ENCODE results near the gene CTNND2.

CTNND2 gene

DNA sequence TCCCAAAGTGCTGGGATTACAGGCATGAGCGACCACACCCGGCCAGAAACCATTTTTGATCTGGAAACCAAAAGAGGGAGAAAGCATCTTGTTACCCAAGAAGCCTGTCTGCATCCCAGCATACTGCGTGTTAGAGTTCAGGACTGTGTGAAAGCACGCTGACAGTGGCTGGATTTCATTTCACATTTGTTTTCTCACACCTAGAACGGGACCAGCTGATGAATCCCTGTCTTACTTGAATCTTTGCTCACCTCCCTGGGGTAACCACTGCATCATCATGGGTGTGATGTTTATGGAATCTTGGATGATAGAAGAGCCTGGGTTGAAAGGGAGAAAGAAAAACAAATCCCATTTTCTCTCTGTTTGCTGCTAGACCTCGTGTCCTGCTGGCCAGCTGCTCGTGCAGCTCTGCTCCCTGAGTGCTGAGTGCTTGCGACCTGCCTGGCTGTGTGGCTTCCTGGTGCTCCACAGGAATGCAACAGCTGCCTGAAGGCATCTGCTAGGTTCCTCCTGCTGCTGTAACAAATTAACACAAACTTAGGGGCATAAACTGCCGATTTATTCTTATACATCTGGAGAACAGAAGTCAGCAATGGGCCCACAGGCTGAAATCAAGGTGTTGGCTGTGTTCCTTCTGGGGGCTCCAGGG, 764.9 kb downstream of the CTNND2 start:
- Histone ChIP-seq H3K4me3 (ENCODE audit: low read depth, low read length) (no peak overlapping the region), H3K79me2 (ENCODE audit: control insufficient read depth, insufficient read depth, low read length, unreplicated experiment) (no peaks in the 10 kb centered on the region), H3K27ac (ENCODE audit: low read depth, low read length) (no peak overlapping the region), H3K36me3 (ENCODE audit: insufficient read depth, low read length) (no peaks in the 10 kb centered on the region), H3K4me1 (ENCODE audit: control insufficient read depth, insufficient read depth, low read length, unreplicated experiment) (no peaks in the 10 kb centered on the region), H2AFZ (ENCODE audit: low read length, unreplicated experiment) (no peak overlapping the region), H3K27me3 (ENCODE audit: insufficient read depth, low read length) (no peaks in the 10 kb centered on the region)

DNA sequence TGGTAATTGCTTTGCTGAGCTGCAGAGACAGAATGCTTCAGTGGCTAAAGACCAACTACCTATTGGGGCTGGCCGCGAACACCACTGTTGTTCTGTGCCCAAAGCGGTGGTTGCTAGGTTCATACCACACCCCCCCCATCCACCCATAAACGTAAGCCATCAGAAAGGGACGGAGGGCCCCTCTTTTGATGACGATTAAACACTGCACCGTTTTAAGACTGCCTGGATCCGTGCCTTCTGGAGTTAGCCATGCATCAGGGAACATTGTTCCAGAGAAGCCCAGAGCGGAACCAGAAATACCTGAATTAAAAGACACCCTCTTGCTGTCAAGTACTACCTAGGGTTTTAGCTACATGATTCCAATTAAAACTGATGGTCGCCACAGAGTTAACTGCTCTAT, 774.1 kb downstream of the CTNND2 start:
- H2AFZ ChIP-seq (ENCODE audit: low read length, unreplicated experiment): no peak overlapping the region
- H3K27ac ChIP-seq (ENCODE audit: low read depth, low read length): no peak overlapping the region
- H3K4me3 ChIP-seq (ENCODE audit: low read depth, low read length): no peak overlapping the region
- no peaks in the 10 kb centered on the region for H3K36me3 ChIP-seq (ENCODE audit: insufficient read depth, low read length)
- H3K79me2 ChIP-seq (ENCODE audit: control insufficient read depth, insufficient read depth, low read length, unreplicated experiment): no peaks in the 10 kb centered on the region
- no peaks in the 10 kb centered on the region for H3K4me1 ChIP-seq (ENCODE audit: control insufficient read depth, insufficient read depth, low read length, unreplicated experiment)
- no peaks in the 10 kb centered on the region for H3K27me3 ChIP-seq (ENCODE audit: insufficient read depth, low read length)

DNA sequence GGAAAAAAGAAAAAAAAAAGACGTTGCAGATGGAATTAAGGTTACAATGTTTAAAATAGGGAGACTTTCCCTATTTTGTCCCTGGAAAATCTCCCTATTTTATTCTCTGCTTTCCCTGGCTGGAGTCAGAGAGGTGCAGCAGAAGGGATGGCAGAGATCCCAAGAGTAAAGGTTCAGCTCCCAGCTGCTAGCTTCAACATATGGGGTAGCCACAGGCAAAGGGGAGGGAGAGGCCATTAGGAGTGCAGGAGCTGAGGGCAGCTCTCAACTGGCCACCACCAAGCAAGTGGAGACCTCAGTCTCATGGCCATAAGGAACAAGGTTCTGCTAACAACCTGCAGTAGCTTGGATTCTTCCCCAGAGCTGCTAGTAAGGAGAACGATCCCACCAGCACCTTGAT, 776.2 kb downstream of the CTNND2 start:
- Histone ChIP-seq H3K4me1 (ENCODE audit: control insufficient read depth, insufficient read depth, low read length, unreplicated experiment) (no peaks in the 10 kb centered on the region), H3K4me3 (ENCODE audit: low read depth, low read length) (no peak overlapping the region), H3K79me2 (ENCODE audit: control insufficient read depth, insufficient read depth, low read length, unreplicated experiment) (no peaks in the 10 kb centered on the region), H3K27ac (ENCODE audit: low read depth, low read length) (no peak overlapping the region), H2AFZ (ENCODE audit: low read length, unreplicated experiment) (no peak overlapping the region), H3K27me3 (ENCODE audit: insufficient read depth, low read length) (no peaks in the 10 kb centered on the region), H3K36me3 (ENCODE audit: insufficient read depth, low read length) (no peaks in the 10 kb centered on the region)

DNA sequence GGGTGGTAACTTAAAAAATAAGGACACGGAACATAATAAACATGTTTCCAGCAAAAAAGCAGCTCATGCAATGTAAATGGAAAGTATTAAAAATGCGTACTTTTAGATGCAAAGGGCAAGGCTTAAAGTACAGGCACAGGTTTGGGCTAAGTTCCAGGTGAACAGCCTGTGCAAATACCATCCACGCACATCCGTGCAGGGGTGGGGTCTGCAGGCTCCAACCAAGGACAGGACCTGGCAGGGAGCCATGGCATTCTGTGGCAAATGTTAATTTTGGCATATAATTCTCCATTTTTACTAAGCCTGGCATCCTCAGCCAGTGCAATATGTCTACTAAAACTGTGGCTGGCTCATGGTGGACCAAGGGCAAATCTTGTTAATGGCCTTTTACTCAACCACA, 777.4 kb downstream of the CTNND2 start:
- H3K4me3 ChIP-seq (ENCODE audit: low read depth, low read length): no peak overlapping the region
- H3K79me2 ChIP-seq (ENCODE audit: control insufficient read depth, insufficient read depth, low read length, unreplicated experiment): no peaks in the 10 kb centered on the region
- no peak overlapping the region for H3K27ac ChIP-seq (ENCODE audit: low read depth, low read length)
- no peaks in the 10 kb centered on the region for H3K27me3 ChIP-seq (ENCODE audit: insufficient read depth, low read length)
- H3K4me1 ChIP-seq (ENCODE audit: control insufficient read depth, insufficient read depth, low read length, unreplicated experiment): no peaks in the 10 kb centered on the region
- no peaks in the 10 kb centered on the region for H3K36me3 ChIP-seq (ENCODE audit: insufficient read depth, low read length)
- H2AFZ ChIP-seq (ENCODE audit: low read length, unreplicated experiment): no peak overlapping the region

DNA sequence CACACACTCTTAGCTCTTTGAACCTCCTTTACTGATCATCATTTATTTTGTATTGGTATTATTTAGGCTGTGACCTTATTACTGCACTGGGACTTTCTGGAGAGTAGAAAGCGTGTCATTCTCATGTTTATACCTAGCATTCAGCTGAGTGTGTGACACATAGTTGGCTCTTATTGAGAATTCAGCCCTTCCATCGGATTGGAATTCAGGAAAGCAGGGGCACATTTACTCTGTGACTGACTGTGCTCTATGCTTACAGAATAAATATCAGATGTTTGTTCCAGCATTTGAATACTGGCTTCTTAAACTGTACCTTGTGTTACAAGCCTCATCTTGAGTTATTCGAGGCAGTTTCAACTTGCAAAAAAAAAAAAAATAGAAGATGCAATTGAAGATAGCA, 782.4 kb downstream of the CTNND2 start:
- H3K4me3 ChIP-seq (ENCODE audit: low read depth, low read length): no peak overlapping the region
- no peaks in the 10 kb centered on the region for H3K4me1 ChIP-seq (ENCODE audit: control insufficient read depth, insufficient read depth, low read length, unreplicated experiment)
- H3K27ac ChIP-seq (ENCODE audit: low read depth, low read length): no peak overlapping the region
- H3K79me2 ChIP-seq (ENCODE audit: control insufficient read depth, insufficient read depth, low read length, unreplicated experiment): no peaks in the 10 kb centered on the region
- no peaks in the 10 kb centered on the region for H3K36me3 ChIP-seq (ENCODE audit: insufficient read depth, low read length)
- H3K27me3 ChIP-seq (ENCODE audit: insufficient read depth, low read length): no peaks in the 10 kb centered on the region
- no peak overlapping the region for H2AFZ ChIP-seq (ENCODE audit: low read length, unreplicated experiment)

DNA sequence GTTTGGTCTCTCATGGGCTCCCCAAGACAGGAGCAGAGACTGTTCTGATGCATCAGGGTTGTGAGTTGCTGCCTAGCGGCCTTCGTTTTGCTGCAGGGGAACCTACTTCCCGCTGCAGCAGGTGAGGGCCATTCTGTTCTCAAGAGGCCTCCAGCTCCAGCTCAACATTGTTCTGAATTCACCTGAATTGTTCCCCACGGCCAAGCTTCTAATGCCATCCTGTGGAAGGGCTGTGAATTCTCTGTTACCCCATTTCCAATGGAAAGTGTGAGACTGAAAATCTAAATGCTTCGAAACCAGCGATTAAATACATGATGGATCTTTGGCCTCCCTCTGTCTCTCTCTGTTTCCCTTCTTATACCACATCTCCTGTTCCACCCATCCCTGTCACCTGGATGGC, 794.1 kb downstream of the CTNND2 start:
- no peak overlapping the region for H3K4me3 ChIP-seq (ENCODE audit: low read depth, low read length)
- no peak overlapping the region for H2AFZ ChIP-seq (ENCODE audit: low read length, unreplicated experiment)
- no peaks in the 10 kb centered on the region for H3K4me1 ChIP-seq (ENCODE audit: control insufficient read depth, insufficient read depth, low read length, unreplicated experiment)
- H3K36me3 ChIP-seq (ENCODE audit: insufficient read depth, low read length): no peaks in the 10 kb centered on the region
- no peak overlapping the region for H3K27ac ChIP-seq (ENCODE audit: low read depth, low read length)
- no peaks in the 10 kb centered on the region for H3K79me2 ChIP-seq (ENCODE audit: control insufficient read depth, insufficient read depth, low read length, unreplicated experiment)
- no peaks in the 10 kb centered on the region for H3K27me3 ChIP-seq (ENCODE audit: insufficient read depth, low read length)

DNA sequence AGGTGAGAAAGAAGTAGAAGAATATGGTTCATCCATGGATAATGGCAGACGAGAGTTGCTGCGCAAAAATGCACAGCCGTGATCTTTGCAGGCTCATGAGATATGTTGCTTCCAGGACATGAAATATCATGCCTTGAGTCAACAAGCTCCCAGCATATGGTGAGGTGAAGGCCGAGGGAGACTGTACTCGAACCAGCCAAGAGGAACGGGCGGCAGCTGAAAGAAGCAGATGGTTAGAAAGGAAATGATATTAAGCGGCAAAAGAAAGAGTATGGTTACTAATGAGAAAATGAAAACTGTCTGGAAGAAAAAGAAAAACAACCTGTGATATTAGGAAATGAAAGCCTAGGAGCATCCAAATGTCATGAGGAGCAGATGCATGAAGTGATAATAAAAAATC, 798.5 kb downstream of the CTNND2 start:
- Histone ChIP-seq H3K79me2 (ENCODE audit: control insufficient read depth, insufficient read depth, low read length, unreplicated experiment) (no peaks in the 10 kb centered on the region), H3K36me3 (ENCODE audit: insufficient read depth, low read length) (no peaks in the 10 kb centered on the region), H3K27me3 (ENCODE audit: insufficient read depth, low read length) (no peaks in the 10 kb centered on the region), H3K4me1 (ENCODE audit: control insufficient read depth, insufficient read depth, low read length, unreplicated experiment) (no peaks in the 10 kb centered on the region), H3K27ac (ENCODE audit: low read depth, low read length) (no peak overlapping the region), H2AFZ (ENCODE audit: low read length, unreplicated experiment) (no peak overlapping the region), H3K4me3 (ENCODE audit: low read depth, low read length) (no peak overlapping the region)

DNA sequence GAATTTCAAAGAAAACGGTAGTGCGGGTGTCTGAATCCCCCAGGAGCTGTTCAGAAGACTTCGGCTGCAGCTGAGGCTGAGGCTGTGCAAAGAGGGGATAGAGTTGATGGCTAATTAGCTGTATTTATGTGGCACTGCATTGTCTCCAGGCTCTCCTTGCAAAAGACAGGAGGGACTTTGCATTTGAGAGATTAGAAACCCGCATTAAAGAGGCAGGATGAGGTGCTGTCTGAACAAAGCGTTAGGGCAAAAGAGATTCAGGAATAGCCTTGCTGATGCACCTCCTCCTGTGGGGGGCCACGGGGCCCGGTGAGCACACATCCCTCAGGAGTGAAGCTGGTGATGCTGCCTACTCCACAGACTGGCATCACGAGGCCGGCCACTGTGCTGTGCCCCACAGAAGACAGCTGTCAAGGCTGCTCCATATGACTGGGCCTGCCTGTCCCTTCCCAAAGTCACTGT, 799.6 kb downstream of the CTNND2 start:
- Histone ChIP-seq H3K27me3 (ENCODE audit: insufficient read depth, low read length) (no peaks in the 10 kb centered on the region), H3K36me3 (ENCODE audit: insufficient read depth, low read length) (no peaks in the 10 kb centered on the region), H3K4me3 (ENCODE audit: low read depth, low read length) (no peak overlapping the region), H3K4me1 (ENCODE audit: control insufficient read depth, insufficient read depth, low read length, unreplicated experiment) (no peaks in the 10 kb centered on the region), H3K27ac (ENCODE audit: low read depth, low read length) (no peak overlapping the region), H2AFZ (ENCODE audit: low read length, unreplicated experiment) (no peak overlapping the region), H3K79me2 (ENCODE audit: control insufficient read depth, insufficient read depth, low read length, unreplicated experiment) (no peaks in the 10 kb centered on the region)

DNA sequence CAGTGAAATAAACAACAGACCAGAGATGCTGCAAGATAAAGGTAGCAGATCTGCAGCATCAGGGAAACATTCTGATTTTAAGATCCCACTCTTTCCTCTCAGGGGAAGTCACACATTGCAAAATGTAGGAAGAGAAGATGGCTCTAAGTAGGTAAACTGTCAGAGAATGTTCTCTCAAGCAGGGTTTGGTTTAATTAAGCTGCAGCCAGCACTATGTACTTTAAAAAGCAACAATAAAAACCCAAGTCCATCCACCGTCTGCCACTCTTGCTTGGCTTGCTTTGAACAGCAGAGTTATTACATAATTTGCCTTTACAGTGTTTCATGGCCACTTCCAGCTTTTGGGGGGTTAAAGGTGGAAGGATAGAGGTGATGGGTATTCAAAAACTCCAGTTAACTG, 800.0 kb downstream of the CTNND2 start:
- H3K27ac ChIP-seq (ENCODE audit: low read depth, low read length): no peak overlapping the region
- no peaks in the 10 kb centered on the region for H3K4me1 ChIP-seq (ENCODE audit: control insufficient read depth, insufficient read depth, low read length, unreplicated experiment)
- no peaks in the 10 kb centered on the region for H3K36me3 ChIP-seq (ENCODE audit: insufficient read depth, low read length)
- H3K79me2 ChIP-seq (ENCODE audit: control insufficient read depth, insufficient read depth, low read length, unreplicated experiment): no peaks in the 10 kb centered on the region
- no peaks in the 10 kb centered on the region for H3K27me3 ChIP-seq (ENCODE audit: insufficient read depth, low read length)
- no peak overlapping the region for H3K4me3 ChIP-seq (ENCODE audit: low read depth, low read length)
- H2AFZ ChIP-seq (ENCODE audit: low read length, unreplicated experiment): no peak overlapping the region

DNA sequence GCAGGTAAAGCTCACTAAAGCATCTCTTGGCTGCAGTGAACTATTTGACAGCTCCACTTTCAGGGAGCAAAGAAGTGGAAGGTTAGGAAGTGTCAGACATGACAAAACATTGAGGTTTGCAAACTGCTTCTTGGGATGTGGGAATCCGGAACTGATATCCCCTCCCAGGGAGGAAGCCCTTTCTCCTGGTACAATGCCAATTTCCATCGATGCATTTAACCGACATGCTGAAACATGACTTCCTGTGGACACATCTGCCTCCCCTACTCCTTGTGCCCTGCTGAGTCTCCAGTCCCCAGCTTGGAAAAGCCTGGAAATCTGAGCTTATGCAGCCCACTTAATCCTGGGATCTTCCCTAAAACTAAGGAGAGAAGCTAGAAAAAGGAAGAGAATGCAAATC, 820.1 kb downstream of the CTNND2 start:
- Histone ChIP-seq H3K27me3 (ENCODE audit: insufficient read depth, low read length) (no peaks in the 10 kb centered on the region), H2AFZ (ENCODE audit: low read length, unreplicated experiment) (no peak overlapping the region), H3K27ac (ENCODE audit: low read depth, low read length) (no peak overlapping the region), H3K79me2 (ENCODE audit: control insufficient read depth, insufficient read depth, low read length, unreplicated experiment) (no peaks in the 10 kb centered on the region), H3K4me3 (ENCODE audit: low read depth, low read length) (no peak overlapping the region), H3K4me1 (ENCODE audit: control insufficient read depth, insufficient read depth, low read length, unreplicated experiment) (no peaks in the 10 kb centered on the region), H3K36me3 (ENCODE audit: insufficient read depth, low read length) (no peaks in the 10 kb centered on the region)

DNA sequence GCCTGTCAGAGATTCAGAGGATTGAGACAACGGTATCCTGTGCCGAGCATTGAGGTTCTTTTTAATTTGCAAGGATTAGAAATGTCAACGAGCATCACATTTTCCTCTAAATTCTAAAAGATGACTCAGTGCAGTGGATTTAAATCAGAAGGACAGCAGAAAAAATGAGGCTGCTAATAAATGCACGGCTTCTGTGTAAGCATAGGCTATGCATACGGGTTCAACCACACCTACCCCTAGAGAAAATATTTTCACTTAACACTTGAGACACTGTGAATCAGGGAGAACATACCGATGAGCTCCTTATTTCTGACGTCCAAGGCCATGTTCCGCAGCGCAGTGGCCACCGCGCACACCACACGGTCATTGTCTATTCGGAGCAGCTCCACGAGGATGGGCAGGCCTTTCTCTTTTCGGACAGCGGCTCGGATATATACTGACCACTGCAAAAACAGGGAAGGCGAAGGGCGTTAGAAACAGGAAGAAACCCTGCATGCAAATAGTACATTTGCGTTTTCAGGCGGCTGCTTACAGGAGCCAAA, 821.8 kb downstream of the CTNND2 start:
- H2AFZ ChIP-seq (ENCODE audit: low read length, unreplicated experiment): no peak overlapping the region
- H3K27ac ChIP-seq (ENCODE audit: low read depth, low read length): no peak overlapping the region
- no peaks in the 10 kb centered on the region for H3K4me1 ChIP-seq (ENCODE audit: control insufficient read depth, insufficient read depth, low read length, unreplicated experiment)
- no peaks in the 10 kb centered on the region for H3K36me3 ChIP-seq (ENCODE audit: insufficient read depth, low read length)
- no peak overlapping the region for H3K4me3 ChIP-seq (ENCODE audit: low read depth, low read length)
- H3K27me3 ChIP-seq (ENCODE audit: insufficient read depth, low read length): no peaks in the 10 kb centered on the region
- no peaks in the 10 kb centered on the region for H3K79me2 ChIP-seq (ENCODE audit: control insufficient read depth, insufficient read depth, low read length, unreplicated experiment)
